ENCODE measurements around the gene XAF1.

GRCh38 chr17:6712058-6712853 lies 43.6 kb upstream of the XAF1 start:
- no peak for TF ChIP-seq CTCF (IDR thresholded peaks at IDR 0.05)
- no peak for TF ChIP-seq EP300 (IDR thresholded peaks at IDR 0.05)
- no peak for TF ChIP-seq POLR2AphosphoS5 (IDR thresholded peaks at IDR 0.05)
- no peak for TF ChIP-seq POLR2A (IDR thresholded peaks at IDR 0.05)

Measured in gastroesophageal sphincter (tissue), 3 donors.